Panc1 (cell line): Measurements from ENCODE around the gene ENTREP3.

Experiments used
- CTCF ChIP-seq: fragments of 450-650 bp; IDR thresholded peaks from 2 replicates; pipeline ENCODE4 v1.5.1; 2017; ENCODE audit warnings: mild to moderate bottlenecking
- REST ChIP-seq, 2 experiments: IDR thresholded peaks; 2 replicates each; pipeline ENCODE4 v1.6.1; 2011 to 2012; ENCODE audit warnings: low read depth in 2 of 2, control low read depth in 1 of 2, low read length in 1 of 2, mild to moderate bottlenecking in 1 of 2, moderate library complexity in 1 of 2; ENCODE audit not compliant: insufficient read depth in 1 of 2
- SIN3A ChIP-seq: IDR thresholded peaks from 2 replicates; pipeline ENCODE4 v1.6.1; 2012; ENCODE audit warnings: low read depth, mild to moderate bottlenecking, low read length, moderate library complexity, borderline replicate concordance; ENCODE audit not compliant: insufficient read depth

DNA sequence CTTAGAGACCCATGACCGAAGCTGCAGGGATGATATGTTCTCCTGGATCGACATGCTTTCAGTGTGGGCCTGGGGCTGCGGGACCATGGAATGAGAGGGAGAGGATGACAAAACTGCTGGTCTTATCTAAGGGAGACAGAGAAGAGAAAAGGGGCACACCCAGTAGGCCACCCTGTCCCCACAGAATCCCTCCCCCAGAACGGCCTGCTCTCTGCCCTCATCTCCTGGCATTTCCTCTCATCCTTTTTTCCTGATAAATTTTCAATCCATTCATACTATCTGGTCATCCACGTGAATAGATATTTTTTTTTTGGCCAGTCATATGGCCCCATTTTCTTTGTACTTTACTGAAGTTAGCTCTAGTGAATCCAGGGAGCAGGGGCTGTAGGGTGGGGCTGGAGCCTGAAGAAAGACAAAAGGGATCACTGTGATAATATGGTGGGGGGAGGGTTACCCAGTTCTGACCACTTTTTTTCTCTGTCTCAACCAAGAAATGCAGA lies 46.1 kb upstream of the ENTREP3 start, which contains the start of gene PKLR:
- TF ChIP-seq REST (IDR thresholded peaks at IDR 0.05; ENCODE audit: insufficient read depth in 1 of 2, low read depth in 2 of 2, low read length in 1 of 2) (no peak), CTCF (no peak), SIN3A (no peak)
